Measurements from ENCODE around the gene LRRC18.

Gene LRRC18

GRCh38 chr10:48881937-48882336 is 57.7 kb downstream of the LRRC18 start:
- DNase-seq (ENCODE audit: low read depth, low spot score) = no peak

GRCh38 chr10:48880016-48880705 is 59.5 kb downstream of the LRRC18 start:
- no peak for DNase-seq (ENCODE audit: low read depth, low spot score)

DNA sequence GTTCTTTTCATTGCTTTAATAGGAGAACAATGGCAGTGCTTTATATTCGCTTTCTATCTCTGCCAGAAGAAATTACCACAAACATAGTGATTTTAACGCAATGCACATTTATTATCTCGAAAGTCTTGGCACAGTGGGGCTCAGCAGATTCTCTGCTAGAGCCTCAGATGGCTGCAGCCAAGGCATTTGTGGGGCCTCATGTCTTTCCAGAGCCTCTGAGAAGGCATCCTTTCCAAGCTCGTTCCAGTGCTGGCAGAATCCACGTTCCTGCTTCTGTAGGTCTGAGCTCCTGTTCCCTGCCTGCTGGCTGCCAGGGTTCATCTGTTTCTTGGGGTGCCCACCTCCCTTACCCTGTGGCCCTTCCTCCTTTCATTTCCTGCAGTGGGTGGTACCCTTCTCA is 60.2 kb downstream of the LRRC18 start:
- no peak for DNase-seq (ENCODE audit: low read depth, low spot score)

DNA sequence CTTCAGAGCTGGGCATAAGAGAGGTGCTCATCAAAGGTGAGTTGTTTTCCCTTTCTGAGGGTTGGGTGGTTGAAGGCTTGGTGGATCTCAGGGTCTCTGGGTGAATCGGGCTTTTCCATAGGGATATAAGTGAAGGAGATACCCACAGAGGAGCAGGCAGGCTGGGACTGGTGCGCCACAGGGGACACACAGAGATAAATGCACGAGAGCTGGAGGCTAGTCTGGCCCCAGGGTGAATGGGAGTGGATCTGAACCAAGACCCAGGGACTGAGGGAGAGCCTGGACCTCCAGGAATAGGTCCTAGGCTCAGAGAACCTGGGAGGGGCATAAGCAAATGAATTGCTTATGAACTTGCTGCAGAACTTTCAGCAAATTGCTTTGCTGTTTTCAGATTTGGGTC is 61.5 kb downstream of the LRRC18 start:
- DNase-seq (ENCODE audit: low read depth, low spot score) = no peak

DNA sequence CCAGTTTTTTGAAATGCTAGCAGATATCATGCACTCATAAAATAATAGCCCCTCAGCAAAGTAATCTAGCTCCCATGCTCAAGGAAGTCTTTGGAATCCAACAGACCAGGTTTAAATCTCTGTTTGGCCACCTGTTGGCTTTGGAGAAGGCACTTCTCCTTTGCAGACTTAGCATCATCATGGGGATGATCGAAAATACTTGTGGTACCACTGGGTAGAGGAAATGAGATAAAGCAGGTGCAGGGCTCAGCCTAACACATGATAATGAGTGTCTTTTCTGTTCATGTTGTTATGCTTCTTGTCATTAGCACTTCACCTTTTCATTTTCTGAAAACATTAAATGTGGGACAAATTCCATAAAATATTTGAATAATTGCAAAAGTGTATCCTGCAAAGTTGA is 67.4 kb downstream of the LRRC18 start:
- DNase-seq (ENCODE audit: low read depth, low spot score) = no peak
